HepG2 (cell line): ENCODE measurements around the gene STK32C. TPM values are rescaled to one million over a fixed set of nuclear protein-coding genes. Genes with fewer than 3 reads are reported as not detected.

Experiments
- CAMTA2 ChIP-seq: sonication (generic); formaldehyde crosslinking; IDR thresholded peaks from 2 replicates; pipeline ENCODE4 v1.4.0; 2020; ENCODE audit warnings: mild to moderate bottlenecking, missing genetic modification reagents, borderline replicate concordance
- GABPB1 ChIP-seq: IDR thresholded peaks from 2 replicates; pipeline ENCODE4 v1.6.1; 2016; ENCODE audit warnings: mild to moderate bottlenecking, missing genetic modification reagents, moderate library complexity, missing compliant biosample characterization
- HMG20A ChIP-seq: IDR thresholded peaks from 2 replicates; pipeline ENCODE4 v1.6.1; 2016; ENCODE audit warnings: borderline replicate concordance
- ZBED4 ChIP-seq: sonication (generic); formaldehyde crosslinking; IDR thresholded peaks from 2 replicates; pipeline ENCODE4 v1.4.0; 2020; ENCODE audit warnings: missing genetic modification reagents, borderline replicate concordance
- ZC3H13 ChIP-seq: sonication (generic); formaldehyde crosslinking; IDR thresholded peaks from 2 replicates; pipeline ENCODE4 v1.8.1; 2023; ENCODE audit warnings: mild to moderate bottlenecking, missing genetic modification reagents, moderate library complexity
- ZNF24 ChIP-seq: fragments of 450-650 bp; IDR thresholded peaks from 2 replicates; pipeline ENCODE4 v1.6.1; 2017; ENCODE audit warnings: antibody characterized with exemption, mild to moderate bottlenecking
- ZNF441 ChIP-seq: sonication (generic); formaldehyde crosslinking; IDR thresholded peaks from 2 replicates; pipeline ENCODE4 v1.7.0; 2021; ENCODE audit warnings: missing genetic modification reagents, borderline replicate concordance
- ZSCAN22 ChIP-seq: sonication (generic); formaldehyde crosslinking; IDR thresholded peaks from 2 replicates; pipeline ENCODE4 v1.4.0; 2020; ENCODE audit warnings: mild to moderate bottlenecking, missing genetic modification reagents
- polyA plus RNA-seq, 8 experiments: library from polyadenylated mRNA; depleted of rRNA in 3 of 8; stranded (reverse) in 7 of 8; unstranded in 1 of 8; fragments of >200 nt; fragmentation: Illumina TruSeq in 4 of 8; extraction: Trizol in 4 of 8; gene quantifications; 2 replicates each; pipeline versions ENCODE4 v1.2.1 to v1.2.3, GENCODE V29; 2011 to 2016; ENCODE audit warnings: low read depth in 4 of 8, missing spikeins in 1 of 8, mixed read lengths in 1 of 8; ENCODE audit not compliant: insufficient read depth in 1 of 8
- total RNA-seq, 5 experiments: library from RNA; depleted of rRNA; stranded (reverse); fragments of >200 nt; fragmentation: Illumina TruSeq; extraction: Trizol; gene quantifications; 2 replicates each; pipeline ENCODE4 v1.2.3, GENCODE V29; 2016; ENCODE audit warnings: low read depth in 1 of 5
- TF ChIP-seq, protein P1 (sequence below): sonication (generic); formaldehyde crosslinking; IDR thresholded peaks from 2 replicates; pipeline ENCODE4 v1.4.0; 2020; ENCODE audit warnings: mild to moderate bottlenecking, missing genetic modification reagents
- TF ChIP-seq, protein P2 (sequence below): sonication (generic); formaldehyde crosslinking; IDR thresholded peaks from 2 replicates; pipeline ENCODE4 v1.5.0; 2020; ENCODE audit warnings: mild to moderate bottlenecking, missing genetic modification reagents, borderline replicate concordance
- TF ChIP-seq, protein P3 (sequence below): sonication (generic); formaldehyde crosslinking; IDR thresholded peaks from 2 replicates; pipeline ENCODE4 v1.9.0; 2022; ENCODE audit warnings: low read depth, missing genetic modification reagents

Gene STK32C
- total and polyA plus RNA-seq, 2 of the 13 experiments (the other 11 are each of a cell fraction or from before 2014, with no cell fraction given): 10.9 to 19.4 TPM

GRCh38 chr10:132331601-132332432 lies 24.1 kb upstream of the STK32C start, which contains the start of gene LRRC27 (continued):
- no peak for TF ChIP-seq ZBED4 (CRISPR knock-in tag)
- TF ChIP-seq, protein P1, sequence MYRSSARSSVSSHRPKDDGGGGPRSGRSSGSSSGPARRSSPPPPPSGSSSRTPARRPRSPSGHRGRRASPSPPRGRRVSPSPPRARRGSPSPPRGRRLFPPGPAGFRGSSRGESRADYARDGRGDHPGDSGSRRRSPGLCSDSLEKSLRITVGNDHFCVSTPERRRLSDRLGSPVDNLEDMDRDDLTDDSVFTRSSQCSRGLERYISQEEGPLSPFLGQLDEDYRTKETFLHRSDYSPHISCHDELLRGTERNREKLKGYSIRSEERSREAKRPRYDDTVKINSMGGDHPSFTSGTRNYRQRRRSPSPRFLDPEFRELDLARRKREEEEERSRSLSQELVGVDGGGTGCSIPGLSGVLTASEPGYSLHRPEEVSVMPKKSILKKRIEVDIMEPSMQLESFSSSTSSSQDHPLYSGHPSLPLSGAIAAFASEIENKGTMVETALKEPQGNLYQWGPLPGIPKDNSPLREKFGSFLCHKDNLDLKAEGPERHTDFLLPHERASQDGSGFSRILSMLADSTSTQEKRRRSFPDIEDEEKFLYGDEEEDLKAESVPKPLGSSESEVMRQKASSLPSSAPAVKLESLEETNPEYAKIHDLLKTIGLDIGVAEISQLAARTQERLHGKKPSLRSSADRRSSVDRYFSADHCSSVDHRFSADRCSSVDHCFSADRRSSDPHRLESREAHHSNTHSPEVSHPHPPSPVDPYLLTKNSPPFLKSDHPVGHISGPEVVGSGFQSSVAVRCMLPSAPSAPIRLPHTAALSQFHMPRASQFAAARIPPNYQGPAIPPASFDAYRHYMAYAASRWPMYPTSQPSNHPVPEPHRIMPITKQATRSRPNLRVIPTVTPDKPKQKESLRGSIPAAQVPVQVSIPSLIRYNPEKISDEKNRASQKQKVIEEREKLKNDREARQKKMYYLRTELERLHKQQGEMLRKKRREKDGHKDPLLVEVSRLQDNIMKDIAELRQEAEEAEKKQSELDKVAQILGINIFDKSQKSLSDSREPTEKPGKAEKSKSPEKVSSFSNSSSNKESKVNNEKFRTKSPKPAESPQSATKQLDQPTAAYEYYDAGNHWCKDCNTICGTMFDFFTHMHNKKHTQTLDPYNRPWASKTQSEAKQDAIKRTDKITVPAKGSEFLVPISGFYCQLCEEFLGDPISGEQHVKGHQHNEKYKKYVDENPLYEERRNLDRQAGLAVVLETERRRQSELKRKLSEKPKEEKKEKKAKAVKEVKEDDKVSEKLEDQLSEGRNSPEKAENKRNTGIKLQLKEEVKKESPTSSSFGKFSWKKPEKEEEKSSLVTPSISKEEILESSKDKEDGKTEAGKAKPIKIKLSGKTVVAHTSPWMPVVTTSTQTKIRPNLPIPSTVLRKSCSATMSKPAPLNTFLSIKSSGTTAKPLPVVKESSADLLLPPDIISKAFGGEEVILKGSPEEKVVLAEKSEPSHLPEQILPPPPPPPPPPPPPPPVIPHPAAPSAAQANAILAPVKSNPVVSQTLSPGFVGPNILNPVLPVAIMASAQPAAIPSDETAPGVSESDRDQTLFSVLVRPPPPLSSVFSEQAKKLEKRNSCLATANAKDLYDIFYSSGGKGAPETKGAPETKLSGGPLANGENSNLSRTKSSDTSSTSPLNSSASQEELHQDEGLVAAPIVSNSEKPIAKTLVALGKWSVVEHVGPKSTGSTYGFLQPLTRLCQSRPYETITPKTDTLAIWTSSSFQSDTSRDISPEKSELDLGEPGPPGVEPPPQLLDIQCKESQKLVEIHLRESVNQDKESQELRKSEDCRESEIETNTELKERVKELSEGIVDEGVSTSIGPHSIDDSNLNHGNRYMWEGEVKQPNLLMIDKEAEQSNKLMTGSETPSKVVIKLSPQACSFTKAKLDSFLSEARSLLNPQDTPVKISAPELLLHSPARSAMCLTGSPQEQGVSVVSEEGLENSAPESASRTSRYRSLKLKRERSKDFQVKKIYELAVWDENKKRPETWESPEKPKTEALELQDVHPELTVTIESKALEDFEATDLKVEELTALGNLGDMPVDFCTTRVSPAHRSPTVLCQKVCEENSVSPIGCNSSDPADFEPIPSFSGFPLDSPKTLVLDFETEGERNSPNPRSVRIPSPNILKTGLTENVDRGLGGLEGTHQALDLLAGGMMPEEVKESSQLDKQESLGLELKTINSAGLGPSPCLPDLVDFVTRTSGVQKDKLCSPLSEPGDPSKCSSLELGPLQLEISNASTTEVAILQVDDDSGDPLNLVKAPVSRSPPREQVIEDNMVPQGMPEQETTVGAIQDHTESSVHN (CRISPR knock-in tag): peak; percentile 82; the same call in 1 of the 2 replicates
- no peak for TF ChIP-seq ZNF24
- TF ChIP-seq CAMTA2 (CRISPR knock-in tag): no peak; the same call in 1 of the 2 replicates
- peak; percentile 78 for TF ChIP-seq GABPB1 (CRISPR knock-in tag)
- TF ChIP-seq ZSCAN22: no peak
- peak; percentile 42; the same call in 1 of the 2 replicates for TF ChIP-seq ZC3H13
- TF ChIP-seq HMG20A (CRISPR knock-in tag): no peak
- TF ChIP-seq, protein P2, sequence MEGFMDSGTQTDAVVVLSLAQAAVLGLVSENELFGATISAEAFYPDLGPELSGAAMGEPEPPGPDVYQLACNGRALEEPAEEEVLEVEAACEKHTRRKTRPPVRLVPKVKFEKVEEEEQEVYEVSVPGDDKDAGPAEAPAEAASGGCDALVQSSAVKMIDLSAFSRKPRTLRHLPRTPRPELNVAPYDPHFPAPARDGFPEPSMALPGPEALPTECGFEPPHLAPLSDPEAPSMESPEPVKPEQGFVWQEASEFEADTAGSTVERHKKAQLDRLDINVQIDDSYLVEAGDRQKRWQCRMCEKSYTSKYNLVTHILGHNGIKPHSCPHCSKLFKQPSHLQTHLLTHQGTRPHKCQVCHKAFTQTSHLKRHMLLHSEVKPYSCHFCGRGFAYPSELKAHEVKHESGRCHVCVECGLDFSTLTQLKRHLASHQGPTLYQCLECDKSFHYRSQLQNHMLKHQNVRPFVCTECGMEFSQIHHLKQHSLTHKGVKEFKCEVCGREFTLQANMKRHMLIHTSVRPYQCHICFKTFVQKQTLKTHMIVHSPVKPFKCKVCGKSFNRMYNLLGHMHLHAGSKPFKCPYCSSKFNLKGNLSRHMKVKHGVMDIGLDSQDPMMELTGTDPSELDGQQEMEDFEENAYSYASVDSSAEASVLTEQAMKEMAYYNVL (CRISPR knock-in tag): no peak; the same call in none of the 2 replicates
- TF ChIP-seq, protein P3, sequence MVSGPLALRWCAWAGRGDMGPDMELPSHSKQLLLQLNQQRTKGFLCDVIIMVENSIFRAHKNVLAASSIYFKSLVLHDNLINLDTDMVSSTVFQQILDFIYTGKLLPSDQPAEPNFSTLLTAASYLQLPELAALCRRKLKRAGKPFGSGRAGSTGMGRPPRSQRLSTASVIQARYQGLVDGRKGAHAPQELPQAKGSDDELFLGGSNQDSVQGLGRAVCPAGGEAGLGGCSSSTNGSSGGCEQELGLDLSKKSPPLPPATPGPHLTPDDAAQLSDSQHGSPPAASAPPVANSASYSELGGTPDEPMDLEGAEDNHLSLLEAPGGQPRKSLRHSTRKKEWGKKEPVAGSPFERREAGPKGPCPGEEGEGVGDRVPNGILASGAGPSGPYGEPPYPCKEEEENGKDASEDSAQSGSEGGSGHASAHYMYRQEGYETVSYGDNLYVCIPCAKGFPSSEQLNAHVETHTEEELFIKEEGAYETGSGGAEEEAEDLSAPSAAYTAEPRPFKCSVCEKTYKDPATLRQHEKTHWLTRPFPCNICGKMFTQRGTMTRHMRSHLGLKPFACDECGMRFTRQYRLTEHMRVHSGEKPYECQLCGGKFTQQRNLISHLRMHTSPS: no peak; the same call in 1 of the 2 replicates
- TF ChIP-seq ZNF441 (CRISPR knock-in tag): no peak
